H54 (cell line): Measurements from ENCODE around the gene ALCAM.
"Not testable (repeated sequence)": the region's sequence is repeated elsewhere in the genome, so short reads cannot be mapped to it uniquely, and the experiment has no call there.

ENCODE experiments used
- DNase-seq: peaks from one replicate; pipeline ENCODE4 v3.0.0; 2011; ENCODE audit warnings: low spot score, mixed read lengths; ENCODE audit not compliant: insufficient read length
- FAIRE-seq: peaks from 3 replicates; lab custom pipeline; 2011; peaks lifted over from hg19 to GRCh38; lab: Jason Lieb, UNC
- POLR2A ChIP-seq: IDR thresholded peaks from 2 replicates; pipeline ENCODE4 v1.6.1; 2011; ENCODE audit warnings: low read depth, mild to moderate bottlenecking, low read length

ALCAM gene

GRCh38 chr3:105367063-105367405 is 325 bp downstream of the ALCAM start:
- DNase-seq (no peak), FAIRE-seq (no peak)
- TF ChIP-seq POLR2A = no peak

- no peak for TF ChIP-seq POLR2A
- FAIRE-seq (no peak), DNase-seq (no peak)
These were observed 901 bp downstream of the ALCAM start for GRCh38 chr3:105367406-105368213.

- FAIRE-seq (peak; percentile 64), DNase-seq (no peak)
- TF ChIP-seq POLR2A = no peak
These were observed 2.1 kb downstream of the ALCAM start for GRCh38 chr3:105368566-105369499.

- DNase-seq = no peak
- 0 out of 2 replicates have a peak, but pooled peaks have one; percentile 7 for TF ChIP-seq POLR2A
- FAIRE-seq = no peak
These were observed 3.0 kb downstream of the ALCAM start for GRCh38 chr3:105369500-105370371.

GRCh38 chr3:105373383-105373782 is 6.7 kb downstream of the ALCAM start:
- DNase-seq (no peak), FAIRE-seq (peak; percentile 62)
- no peak for TF ChIP-seq POLR2A

- DNase-seq (no peak), FAIRE-seq (no peak)
- no peak for TF ChIP-seq POLR2A
These were observed 9.2 kb downstream of the ALCAM start for GRCh38 chr3:105375750-105376511.

GRCh38 chr3:105377716-105378115 is 11.0 kb downstream of the ALCAM start:
- no peak for TF ChIP-seq POLR2A
- no peak for FAIRE-seq
- no peak for DNase-seq

DNA sequence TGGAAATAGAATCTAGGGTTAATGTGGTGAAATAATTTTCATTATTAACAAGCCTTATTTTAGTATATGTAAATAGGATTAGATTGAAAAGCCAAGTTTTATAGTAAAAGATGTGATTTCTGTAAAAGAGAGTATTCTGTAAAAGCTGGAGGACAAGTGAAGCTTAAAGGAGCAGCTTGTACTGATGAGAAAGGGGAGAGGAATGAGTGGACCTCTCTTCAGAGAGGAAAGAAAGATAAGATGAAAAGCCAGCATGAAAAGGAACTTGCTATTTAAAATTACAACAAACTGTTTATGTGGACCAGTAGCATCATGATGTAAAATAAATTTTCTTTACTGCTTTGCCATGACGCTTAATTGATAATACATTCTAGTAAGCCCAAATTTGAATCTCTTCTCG is 18.5 kb downstream of the ALCAM start:
- FAIRE-seq (no peak), DNase-seq (no peak)
- TF ChIP-seq POLR2A = no peak

- DNase-seq = no peak
- no peak for TF ChIP-seq POLR2A
- FAIRE-seq = no peak
These were observed 19.3 kb downstream of the ALCAM start for GRCh38 chr3:105385819-105386508.

- no peak for TF ChIP-seq POLR2A
- peak; percentile 36 for FAIRE-seq
- DNase-seq = no peak
These were observed 20.5 kb downstream of the ALCAM start for GRCh38 chr3:105387122-105387751.

GRCh38 chr3:105388176-105388575 is 21.5 kb downstream of the ALCAM start:
- FAIRE-seq (no peak), DNase-seq (no peak)
- TF ChIP-seq POLR2A = no peak

DNA sequence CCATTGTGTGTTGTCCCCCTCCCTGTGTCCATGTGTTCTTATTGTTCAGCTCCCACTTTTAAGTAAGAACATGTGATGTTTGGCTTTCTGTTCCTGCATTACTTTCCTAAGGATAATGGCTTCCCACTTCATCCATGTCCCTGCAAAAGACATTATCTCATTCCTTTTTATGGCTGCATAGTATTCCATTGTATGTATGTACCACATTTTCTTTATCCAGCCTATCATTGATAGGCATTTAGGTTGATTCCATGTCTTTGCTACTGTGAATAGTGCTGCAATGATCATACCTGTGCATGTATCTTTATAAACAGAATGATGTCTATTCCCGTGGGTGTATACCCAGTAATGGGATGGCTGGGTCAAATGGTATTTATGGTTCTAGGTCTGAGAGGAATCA is 23.1 kb downstream of the ALCAM start:
- not testable (repeated sequence) for DNase-seq, FAIRE-seq

GRCh38 chr3:105392598-105392997 is 25.9 kb downstream of the ALCAM start:
- FAIRE-seq, DNase-seq: not testable (repeated sequence)
